GM18505 (cell line): ENCODE measurements around the gene AFMID.
"Not testable (repeated sequence)": the region's sequence is repeated elsewhere in the genome, so short reads cannot be mapped to it uniquely, and the experiment has no call there.

ENCODE experiments used
- ATAC-seq: cut with Tn5 transposase; IDR thresholded peaks from one replicate; pipeline ENCODE4 v1.9.1; 2021; ENCODE audit not compliant: unreplicated experiment
- POLR2A ChIP-seq: IDR thresholded peaks from 4 replicates; pipeline ENCODE4 v1.6.1; 2011; ENCODE audit warnings: borderline replicate concordance; ENCODE audit not compliant: insufficient read depth, insufficient read length; ENCODE audit errors: extremely low read depth

AFMID gene

DNA sequence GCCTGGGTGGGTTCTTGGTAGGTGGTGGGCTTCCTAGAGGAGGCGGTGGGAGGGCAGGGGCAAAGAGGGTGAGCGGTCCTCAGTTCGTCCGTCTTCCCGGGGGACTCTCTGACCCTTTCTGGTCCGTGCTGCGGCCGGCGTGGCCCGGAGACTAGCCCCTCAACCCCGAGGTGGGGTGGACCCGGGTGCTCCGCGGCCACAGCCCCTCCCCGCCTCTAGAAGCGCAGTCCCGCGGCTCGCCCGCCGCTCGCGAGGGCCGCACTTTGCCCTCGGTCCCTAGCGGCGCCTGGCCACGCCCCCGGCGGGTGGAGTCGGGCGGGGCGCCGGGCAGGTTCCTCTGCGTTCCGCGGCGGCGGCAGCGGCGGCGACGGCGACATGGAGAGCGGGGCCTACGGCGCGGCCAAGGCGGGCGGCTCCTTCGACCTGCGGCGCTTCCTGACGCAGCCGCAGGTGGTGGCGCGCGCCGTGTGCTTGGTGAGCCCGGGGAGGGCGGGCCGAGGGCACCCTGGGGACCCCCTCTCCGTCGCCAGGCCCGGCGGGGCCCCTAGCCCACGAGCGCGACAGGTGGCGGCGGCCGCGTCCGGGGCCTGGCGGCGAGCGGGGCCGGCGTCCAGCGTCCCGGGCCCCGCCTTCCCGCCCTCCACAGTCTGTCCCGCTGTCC, 18.8 kb upstream of the AFMID start, which contains the start of gene SYNGR2:
SYNGR2 (plus strand) TSS at position 340 of the 661 bp plus-strand sequence; CDS start at position 376, 36 bp downstream.
- peak; percentile 44 for ATAC-seq
- TF ChIP-seq POLR2A = peak; percentile 85

- peak; percentile 33 for TF ChIP-seq POLR2A
- peak; percentile 22 for ATAC-seq
Measured at GRCh38 chr17:78168903-78169793, 18.0 kb upstream of the AFMID start.

GRCh38 chr17:78170692-78171590, 16.2 kb upstream of the AFMID start:
- no peak for ATAC-seq
- no peak for TF ChIP-seq POLR2A

- not testable (repeated sequence) for ATAC-seq
Measured at GRCh38 chr17:78171591-78172248, 15.4 kb upstream of the AFMID start.

DNA sequence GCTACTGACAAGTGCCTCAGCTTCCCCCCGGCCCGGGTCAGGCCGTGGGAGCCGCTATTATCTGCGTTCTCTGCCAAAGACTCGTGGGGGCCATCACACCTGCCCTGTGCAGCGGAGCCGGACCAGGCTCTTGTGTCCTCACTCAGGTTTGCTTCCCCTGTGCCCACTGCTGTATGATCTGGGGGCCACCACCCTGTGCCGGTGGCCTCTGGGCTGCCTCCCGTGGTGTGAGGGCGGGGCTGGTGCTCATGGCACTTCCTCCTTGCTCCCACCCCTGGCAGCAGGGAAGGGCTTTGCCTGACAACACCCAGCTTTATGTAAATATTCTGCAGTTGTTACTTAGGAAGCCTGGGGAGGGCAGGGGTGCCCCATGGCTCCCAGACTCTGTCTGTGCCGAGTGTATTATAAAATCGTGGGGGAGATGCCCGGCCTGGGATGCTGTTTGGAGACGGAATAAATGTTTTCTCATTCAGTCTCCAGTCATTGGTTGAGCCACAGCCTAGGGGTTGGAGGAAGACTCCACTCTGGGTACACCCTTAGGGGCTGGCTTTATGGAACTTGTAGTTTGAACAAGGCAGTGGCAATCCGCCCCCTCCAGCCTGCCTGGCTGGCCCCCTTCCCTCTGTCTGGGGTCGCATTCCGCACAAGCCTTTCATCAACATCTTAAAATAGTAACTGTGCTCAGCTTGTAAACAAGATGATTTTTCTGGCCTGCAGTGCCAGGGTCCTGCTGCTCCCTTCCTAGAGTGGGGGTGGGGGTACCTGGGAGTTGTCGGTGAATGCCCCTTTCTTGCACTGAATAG, 14.7 kb upstream of the AFMID start:
- TF ChIP-seq POLR2A = peak; percentile 53
- ATAC-seq = no peak

DNA sequence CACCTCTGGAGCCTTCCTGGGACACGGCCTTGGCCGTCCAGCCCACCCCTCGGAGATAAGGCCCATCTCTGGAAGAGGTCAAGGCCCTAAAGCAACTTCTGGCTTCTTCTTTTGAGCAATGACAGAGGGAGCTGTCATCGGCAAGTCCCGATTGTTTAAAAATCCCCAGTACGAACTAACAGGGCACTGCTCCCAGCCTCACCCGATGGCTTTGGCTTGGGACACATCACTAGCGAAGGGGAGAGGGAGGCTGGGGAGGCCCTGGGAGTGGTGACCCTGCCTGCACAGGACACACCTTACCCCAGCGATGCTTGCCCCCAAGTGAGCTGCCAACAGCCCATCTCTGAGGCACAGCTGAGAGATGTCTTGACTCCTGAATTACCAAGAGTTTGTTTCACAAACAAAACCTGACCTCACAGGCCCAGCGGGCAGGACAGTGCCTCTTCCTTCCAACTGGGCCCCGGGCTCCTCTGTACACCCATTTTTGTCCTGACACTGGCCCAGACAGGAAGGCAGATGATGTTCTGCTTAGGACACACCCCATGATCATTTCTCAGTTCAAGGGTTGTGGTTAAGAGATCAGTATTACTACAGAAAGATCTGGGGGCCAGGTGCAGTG, 14.0 kb upstream of the AFMID start:
- ATAC-seq = no peak
- peak; percentile 58 for TF ChIP-seq POLR2A

DNA sequence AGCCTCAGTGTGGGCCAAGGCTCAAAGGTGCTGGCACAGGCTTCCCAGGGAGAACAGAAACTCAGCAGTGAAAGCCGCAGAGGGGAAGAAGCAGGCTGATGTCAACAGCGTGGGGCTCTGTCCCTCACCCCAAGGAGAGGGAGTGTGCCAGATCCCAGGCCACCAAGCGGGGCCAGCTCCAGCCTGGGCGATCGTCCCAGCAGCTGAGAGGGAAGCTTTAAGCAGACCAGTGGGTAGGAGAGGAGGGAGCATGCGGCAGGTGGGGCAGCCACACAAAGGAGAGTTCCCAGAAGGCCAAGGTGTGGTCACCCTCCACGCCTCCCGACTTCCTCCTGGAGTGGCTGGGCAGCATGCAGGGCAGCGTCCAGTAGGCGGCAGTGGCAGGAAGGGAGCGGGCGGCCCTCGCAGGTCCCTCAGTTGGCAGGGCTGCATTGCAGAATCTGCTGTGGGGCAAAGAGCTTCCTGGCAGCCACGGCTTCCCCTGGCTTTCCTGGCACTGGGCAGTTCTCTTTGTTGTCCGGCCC, 12.8 kb upstream of the AFMID start:
- TF ChIP-seq POLR2A = peak; percentile 67
- ATAC-seq = no peak

- ATAC-seq = no peak
- TF ChIP-seq POLR2A = peak; percentile 21
Measured at GRCh38 chr17:78174870-78175642, 12.1 kb upstream of the AFMID start.

DNA sequence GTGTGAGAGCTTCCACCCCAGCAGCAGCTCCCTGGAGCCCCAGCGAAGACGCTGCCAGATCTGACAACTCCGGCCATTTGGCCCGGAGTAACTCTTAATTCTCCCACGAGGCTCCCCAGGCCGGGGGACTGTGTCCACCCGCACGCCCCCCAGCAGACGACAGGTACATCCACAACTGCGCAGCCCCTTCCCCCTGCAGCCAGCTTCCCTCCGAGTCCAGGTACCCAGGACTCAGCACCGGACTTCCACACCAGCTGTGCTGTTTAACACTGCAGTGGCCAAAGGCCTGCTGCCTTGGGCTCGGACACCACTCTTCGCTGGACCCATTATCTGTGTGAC, 11.6 kb upstream of the AFMID start:
- no peak for TF ChIP-seq POLR2A

GRCh38 chr17:78176548-78177025, 10.6 kb upstream of the AFMID start:
- no peak for ATAC-seq
- no peak for TF ChIP-seq POLR2A

More for the DNA sequence above, 11.6 kb upstream of the AFMID start:
- no peak for ATAC-seq

- TF ChIP-seq POLR2A = no peak
- ATAC-seq = no peak
Measured at GRCh38 chr17:78179372-78179771, 7.8 kb upstream of the AFMID start.
